SU-DHL-6 (cell line): ENCODE measurements around the gene ATF1.
"Not testable (repeated sequence)": the region's sequence is repeated elsewhere in the genome, so short reads cannot be mapped to it uniquely, and the experiment has no call there.

ENCODE experiments used
- H2AFZ ChIP-seq: fragments of 200-600 bp; sonication (generic); 2 replicates; pipeline ENCODE4 v1.6.1; 2014; ENCODE audit warnings: low read depth, mild to moderate bottlenecking, moderate library complexity, mixed read lengths, antibody characterized with exemption, low read length; ENCODE audit not compliant: severe bottlenecking
- H3F3A ChIP-seq: fragments of 200-600 bp; shearing (Covaris generic); 2 replicates; pipeline ENCODE4 v1.6.0; 2016; ENCODE audit warnings: antibody characterized with exemption, mild to moderate bottlenecking; ENCODE audit not compliant: insufficient read depth
- H3K27ac ChIP-seq: fragments of 200-600 bp; sonication (generic); 2 replicates; pipeline ENCODE4 v1.5.1; 2016; ENCODE audit warnings: low read depth, mild to moderate bottlenecking, low read length, moderate library complexity, mixed read lengths
- H3K27me3 ChIP-seq: fragments of 200-600 bp; sonication (generic), shearing (Covaris generic); 2 replicates; pipeline ENCODE4 v1.6.0; 2014; ENCODE audit warnings: mild to moderate bottlenecking, low read length
- H3K36me3 ChIP-seq: fragments of 200-600 bp; sonication (generic); 2 replicates; pipeline ENCODE4 v1.6.1; 2014; ENCODE audit warnings: mild to moderate bottlenecking, low read length, mixed read lengths
- H3K4me2 ChIP-seq: fragments of 300-600, 200-600 bp; shearing (Covaris generic), sonication (generic); 2 replicates; pipeline ENCODE4 v1.6.0; 2014; ENCODE audit warnings: low read length, low read depth, mild to moderate bottlenecking; ENCODE audit not compliant: poor library complexity, severe bottlenecking
- H3K4me3 ChIP-seq: fragments of 200-600 bp; sonication (generic); 2 replicates; pipeline ENCODE4 v1.5.1; 2014; ENCODE audit warnings: antibody characterized with exemption, low read length, mild to moderate bottlenecking, mixed read lengths; ENCODE audit not compliant: insufficient read depth, poor library complexity, severe bottlenecking
- H3K79me2 ChIP-seq: fragments of 200-600 bp; sonication (generic); 2 replicates; pipeline ENCODE4 v1.6.1; 2014; ENCODE audit warnings: mild to moderate bottlenecking, low read length, moderate library complexity; ENCODE audit not compliant: insufficient read depth
- H3K9ac ChIP-seq: fragments of 200-600 bp; sonication (generic); 2 replicates; pipeline ENCODE4 v1.7.0; 2014; ENCODE audit warnings: mild to moderate bottlenecking, low read length
- H3K9me2 ChIP-seq: fragments of 200-600 bp; sonication (generic); replicated peaks from 2 replicates; pipeline ENCODE4 v1.6.1; 2014; ENCODE audit warnings: low read length; ENCODE audit not compliant: insufficient read depth
- H3K9me3 ChIP-seq: fragments of 200-600 bp; sonication (generic); 2 replicates; pipeline ENCODE4 v1.6.1; 2014; ENCODE audit warnings: low read length, mixed read lengths; ENCODE audit not compliant: insufficient read depth
- H4K20me1 ChIP-seq: fragments of 200-600 bp; sonication (generic); 2 replicates; pipeline ENCODE4 v1.6.1; 2014; ENCODE audit warnings: low read depth, mild to moderate bottlenecking, antibody characterized with exemption, low read length, moderate library complexity, mixed read lengths
- EZH2phosphoT487 ChIP-seq: fragments of 200-600 bp; sonication (generic), shearing (Covaris generic); conservative IDR thresholded peaks from 2 replicates; pipeline ENCODE4 v1.6.1; 2018; ENCODE audit warnings: mild to moderate bottlenecking, antibody characterized with exemption, low read length, moderate library complexity, mixed read lengths
- TF ChIP-seq, protein P1 (sequence below): fragments of 200-600 bp; sonication (generic); IDR thresholded peaks from one replicate; pipeline ENCODE4 v1.5.1; 2017; ENCODE audit warnings: antibody characterized with exemption, mild to moderate bottlenecking, low read length, moderate library complexity; ENCODE audit not compliant: insufficient read depth, poor library complexity, severe bottlenecking

Gene ATF1

DNA sequence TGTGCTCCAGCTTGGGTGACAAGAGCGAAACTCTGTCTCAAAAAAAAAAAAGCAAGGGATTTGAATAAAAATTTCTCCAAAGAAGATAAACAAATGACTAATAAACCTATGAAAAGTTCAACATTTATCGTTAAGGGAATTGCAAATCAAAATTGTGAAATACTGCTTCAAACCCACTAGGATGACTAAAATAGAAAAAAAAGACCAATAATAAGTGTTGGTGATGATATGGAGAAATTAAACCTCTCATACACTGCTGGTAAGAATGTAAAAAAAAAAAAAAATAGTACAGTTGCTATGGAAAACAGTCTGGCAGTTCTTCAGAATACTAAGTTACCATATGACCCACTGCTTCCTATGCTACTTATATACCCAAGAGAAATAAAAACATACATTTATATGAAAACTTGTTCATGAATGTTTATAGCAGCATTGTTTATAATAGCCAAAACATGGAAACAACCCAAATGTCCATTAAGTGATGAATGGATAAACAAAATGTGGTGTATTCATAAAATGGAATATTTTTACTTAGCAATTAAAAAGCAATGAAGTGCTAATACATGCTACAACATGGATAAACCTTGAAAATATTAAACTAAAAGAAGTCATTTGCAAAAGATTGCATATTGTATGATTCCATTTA lies 39.5 kb downstream of the ATF1 start:
- H3K9ac ChIP-seq: no peak overlapping the region
- H3K79me2 ChIP-seq: 0 out of 2 replicates have a peak, but pooled peaks cover 3% of the 10 kb centered on the region
- TF ChIP-seq, protein P1, sequence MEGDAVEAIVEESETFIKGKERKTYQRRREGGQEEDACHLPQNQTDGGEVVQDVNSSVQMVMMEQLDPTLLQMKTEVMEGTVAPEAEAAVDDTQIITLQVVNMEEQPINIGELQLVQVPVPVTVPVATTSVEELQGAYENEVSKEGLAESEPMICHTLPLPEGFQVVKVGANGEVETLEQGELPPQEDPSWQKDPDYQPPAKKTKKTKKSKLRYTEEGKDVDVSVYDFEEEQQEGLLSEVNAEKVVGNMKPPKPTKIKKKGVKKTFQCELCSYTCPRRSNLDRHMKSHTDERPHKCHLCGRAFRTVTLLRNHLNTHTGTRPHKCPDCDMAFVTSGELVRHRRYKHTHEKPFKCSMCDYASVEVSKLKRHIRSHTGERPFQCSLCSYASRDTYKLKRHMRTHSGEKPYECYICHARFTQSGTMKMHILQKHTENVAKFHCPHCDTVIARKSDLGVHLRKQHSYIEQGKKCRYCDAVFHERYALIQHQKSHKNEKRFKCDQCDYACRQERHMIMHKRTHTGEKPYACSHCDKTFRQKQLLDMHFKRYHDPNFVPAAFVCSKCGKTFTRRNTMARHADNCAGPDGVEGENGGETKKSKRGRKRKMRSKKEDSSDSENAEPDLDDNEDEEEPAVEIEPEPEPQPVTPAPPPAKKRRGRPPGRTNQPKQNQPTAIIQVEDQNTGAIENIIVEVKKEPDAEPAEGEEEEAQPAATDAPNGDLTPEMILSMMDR: no peak
- no peak for TF ChIP-seq EZH2phosphoT487
- no peaks in the 10 kb centered on the region for H3K27me3 ChIP-seq
- H3K36me3 ChIP-seq: peaks cover 35% of the 10 kb centered on the region
- peaks cover 23% of the 10 kb centered on the region; the same call in 1 of the 2 replicates for H3K9me3 ChIP-seq
- H3K4me3 ChIP-seq: no peak overlapping the region
- H3F3A ChIP-seq: peaks cover 5% of the 10 kb centered on the region
- H3K9me2 ChIP-seq: no peaks in the 10 kb centered on the region
- H2AFZ ChIP-seq: no peak overlapping the region
- no peaks in the 10 kb centered on the region for H4K20me1 ChIP-seq
- H3K27ac ChIP-seq: no peak overlapping the region
- H3K4me2 ChIP-seq: no peak overlapping the region

DNA sequence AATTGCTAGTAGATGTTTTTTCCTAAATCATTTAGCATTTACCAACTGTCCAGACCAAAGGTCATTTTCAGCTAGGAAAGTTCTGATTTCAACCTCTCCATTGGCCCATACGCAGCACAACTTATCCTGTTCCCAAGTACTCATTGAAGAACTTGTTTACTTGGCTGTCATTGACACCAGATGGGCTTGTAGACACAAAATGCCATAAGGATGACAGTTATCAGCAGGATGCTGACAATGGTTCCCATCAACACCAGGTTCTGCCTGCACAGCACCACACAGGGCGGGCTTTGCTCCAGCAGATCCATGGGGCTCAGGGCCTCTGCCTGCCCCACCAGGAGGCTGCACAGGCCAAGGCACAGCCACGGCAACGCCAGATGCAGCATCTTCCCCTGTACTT lies 42.3 kb downstream of the ATF1 start:
- H3K4me2 ChIP-seq: no peak overlapping the region
- H3K36me3 ChIP-seq: peaks cover 13% of the 10 kb centered on the region; the same call in 1 of the 2 replicates
- no peak overlapping the region for H3K4me3 ChIP-seq
- H3K9me2 ChIP-seq: no peaks in the 10 kb centered on the region
- 0 out of 2 replicates have a peak, but pooled peaks cover 3% of the 10 kb centered on the region for H3K79me2 ChIP-seq
- H4K20me1 ChIP-seq: no peaks in the 10 kb centered on the region
- 0 out of 2 replicates have a peak, but pooled peaks cover 3% of the 10 kb centered on the region for H3K9me3 ChIP-seq
- H3K27me3 ChIP-seq: no peaks in the 10 kb centered on the region
- peaks cover 5% of the 10 kb centered on the region for H3F3A ChIP-seq
- H3K9ac ChIP-seq: no peak overlapping the region
- no peak overlapping the region for H3K27ac ChIP-seq
- no peak overlapping the region for H2AFZ ChIP-seq
- TF ChIP-seq EZH2phosphoT487: no peak
- TF ChIP-seq, protein P1: no peak

DNA sequence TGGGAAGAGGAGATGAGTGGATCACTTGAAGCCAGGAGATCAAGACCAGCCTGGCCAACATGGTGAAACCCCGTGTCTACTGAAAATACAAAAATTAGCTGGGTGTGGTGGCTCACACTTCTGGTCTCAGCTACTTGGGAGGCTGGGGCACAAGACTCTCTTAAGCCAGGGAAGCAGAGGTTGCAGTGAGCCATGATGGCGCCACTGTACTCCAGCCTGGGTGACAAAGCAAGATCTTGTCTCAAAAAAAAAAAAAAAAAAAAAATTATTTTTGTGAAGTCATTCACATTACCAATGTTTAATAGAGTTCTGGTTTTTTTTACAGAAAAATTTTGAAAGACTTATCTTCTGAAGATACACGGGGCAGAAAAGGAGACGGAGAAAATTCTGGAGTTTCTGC lies 45.2 kb downstream of the ATF1 start:
- H3K9me3 ChIP-seq, H3K4me2 ChIP-seq, H3K27me3 ChIP-seq, H3K9me2 ChIP-seq, H4K20me1 ChIP-seq, H3F3A ChIP-seq, H3K4me3 ChIP-seq, H3K36me3 ChIP-seq, H3K9ac ChIP-seq, H3K79me2 ChIP-seq, H2AFZ ChIP-seq, H3K27ac ChIP-seq: not testable (repeated sequence)

DNA sequence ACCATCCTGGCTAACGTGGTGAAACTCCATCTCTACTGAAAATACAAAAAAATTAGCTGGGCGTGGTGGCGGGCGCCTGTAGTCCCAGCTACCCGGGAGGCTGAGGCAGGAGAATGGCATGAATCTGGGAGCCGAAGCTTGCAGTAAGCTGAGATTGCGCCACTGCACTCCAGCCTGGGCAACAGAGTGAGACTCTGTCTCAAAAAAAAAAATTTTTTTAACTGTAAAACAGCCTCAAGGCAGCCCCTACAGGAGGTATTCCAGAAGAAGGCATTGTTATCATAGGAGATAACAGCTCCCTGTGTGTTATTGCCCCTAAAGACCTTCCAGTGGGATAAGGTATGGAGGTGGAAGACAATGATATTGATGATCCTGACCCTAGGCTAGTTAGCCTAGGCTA lies 51.0 kb downstream of the ATF1 start:
- H3K36me3 ChIP-seq: peaks cover 16% of the 10 kb centered on the region; the same call in 1 of the 2 replicates
- not testable (repeated sequence) for H3K9me3 ChIP-seq, H2AFZ ChIP-seq

More for the DNA sequence above, 51.0 kb downstream of the ATF1 start:
- H4K20me1 ChIP-seq, H3K4me3 ChIP-seq, H3K4me2 ChIP-seq, H3K9ac ChIP-seq, H3K79me2 ChIP-seq, H3K9me2 ChIP-seq, H3F3A ChIP-seq, H3K27me3 ChIP-seq, H3K27ac ChIP-seq: not testable (repeated sequence)
